WTC11 (cell line): ENCODE measurements around the gene FBXO31. TPM values are rescaled to one million over a fixed set of nuclear protein-coding genes. Genes with fewer than 3 reads are reported as not detected.

Experiments used
- ATAC-seq: fragments of 200-7000 bp; cut with Tn5 transposase; 2 replicates; pipeline ENCODE4 v1.10.0; 2021; ENCODE audit warnings: mild to moderate bottlenecking, moderate library complexity
- CTCF ChIA-PET: fragments of 300-600 bp; sonication (Branson Sonifier 250); formaldehyde crosslinking; loops from one replicate; lab custom pipeline; 2021; ENCODE audit warnings: antibody characterized with exemption; lab: Charles Lee
- POLR2A ChIA-PET: fragments of 350-600 bp; sonication (Branson Sonifier 250); formaldehyde crosslinking; loops from one replicate; lab custom pipeline; 2021; ENCODE audit warnings: antibody characterized with exemption; lab: Charles Lee
- DNase-seq: peaks from one replicate; pipeline ENCODE4 v3.0.0; 2021; ENCODE audit warnings: low spot score
- H3K27ac Mint-ChIP-seq: 2 replicates; pipeline ENCODE4 v1.8.0; 2021; ENCODE audit warnings: mixed read lengths
- H3K27me3 Mint-ChIP-seq: 2 replicates; pipeline ENCODE4 v1.8.0; 2021; ENCODE audit warnings: low read depth, mild to moderate bottlenecking, moderate library complexity, mixed read lengths
- H3K36me3 Mint-ChIP-seq: 2 replicates; pipeline ENCODE4 v1.8.0; 2021; ENCODE audit warnings: mixed read lengths
- H3K4me1 Mint-ChIP-seq: 2 replicates; pipeline ENCODE4 v1.8.0; 2022; ENCODE audit warnings: mixed read lengths
- H3K4me3 Mint-ChIP-seq: 2 replicates; pipeline ENCODE4 v1.8.0; 2021; ENCODE audit warnings: mild to moderate bottlenecking, moderate library complexity, mixed read lengths
- H3K9me3 Mint-ChIP-seq: 2 replicates; pipeline ENCODE4 v1.8.0; 2021; ENCODE audit warnings: mixed read lengths
- ATF1 ChIP-seq: sonication (generic); formaldehyde crosslinking; IDR thresholded peaks from 2 replicates; pipeline ENCODE4 v1.8.1; 2023; ENCODE audit warnings: mild to moderate bottlenecking, moderate library complexity, missing genetic modification reagents
- CBFB ChIP-seq: sonication (generic); formaldehyde crosslinking; IDR thresholded peaks from 2 replicates; pipeline ENCODE4 v1.8.1; 2022; ENCODE audit warnings: mild to moderate bottlenecking, low read depth, missing genetic modification reagents
- CDX4 ChIP-seq: fragments of 250-450 bp; sonication (Bioruptor Pico); IDR thresholded peaks from 2 replicates; pipeline ENCODE4 v1.9.0; 2021; ENCODE audit warnings: moderate library complexity, mild to moderate bottlenecking, inconsistent platforms, borderline replicate concordance
- GABPB1 ChIP-seq: sonication (generic); formaldehyde crosslinking; IDR thresholded peaks from 2 replicates; pipeline ENCODE4 v1.8.1; 2023; ENCODE audit warnings: mild to moderate bottlenecking, missing genetic modification reagents
- GTF2I ChIP-seq: fragments of 250-450 bp; sonication (Bioruptor Pico); conservative IDR thresholded peaks from 2 replicates; pipeline ENCODE4 v1.4.0; 2021; ENCODE audit warnings: mild to moderate bottlenecking
- HMGA2 ChIP-seq: fragments of 250-450 bp; sonication (Bioruptor Pico); IDR thresholded peaks from 2 replicates; pipeline ENCODE4 v1.4.0; 2021; ENCODE audit warnings: mild to moderate bottlenecking, moderate library complexity
- HMGXB4 ChIP-seq: sonication (generic); formaldehyde crosslinking; IDR thresholded peaks from 2 replicates; pipeline ENCODE4 v1.8.1; 2023; ENCODE audit warnings: mild to moderate bottlenecking, moderate library complexity, missing genetic modification reagents
- MXD4 ChIP-seq: fragments of 250-450 bp; sonication (Bioruptor Pico); IDR thresholded peaks from 2 replicates; pipeline ENCODE4 v1.8.0; 2021; ENCODE audit warnings: mild to moderate bottlenecking, moderate library complexity, borderline replicate concordance
- NFE2L1 ChIP-seq: sonication (generic); formaldehyde crosslinking; IDR thresholded peaks from 2 replicates; pipeline ENCODE4 v1.8.1; 2023; ENCODE audit warnings: missing genetic modification reagents
- NR1H2 ChIP-seq: sonication (generic); formaldehyde crosslinking; IDR thresholded peaks from 2 replicates; pipeline ENCODE4 v1.9.0; 2021; ENCODE audit warnings: mild to moderate bottlenecking, moderate library complexity, missing genetic modification reagents
- ZNF425 ChIP-seq: fragments of 250-450 bp; sonication (Bioruptor Pico); conservative IDR thresholded peaks from 2 replicates; pipeline ENCODE4 v1.9.0; 2021; ENCODE audit warnings: mild to moderate bottlenecking
- total RNA-seq: library from RNA; stranded (reverse); gene quantifications from 3 replicates; pipeline ENCODE4 v1.2.3, GENCODE V29; 2021
- TF ChIP-seq, protein P1 (sequence below): sonication (generic); formaldehyde crosslinking; IDR thresholded peaks from 2 replicates; pipeline ENCODE4 v1.8.0; 2022; ENCODE audit warnings: mild to moderate bottlenecking, missing genetic modification reagents
- TF ChIP-seq, protein P2 (sequence below): sonication (generic); formaldehyde crosslinking; IDR thresholded peaks from 2 replicates; pipeline ENCODE4 v1.8.1; 2022; ENCODE audit warnings: missing genetic modification reagents, borderline replicate concordance
- TF ChIP-seq, protein P3 (sequence below): sonication (generic); formaldehyde crosslinking; IDR thresholded peaks from 2 replicates; pipeline ENCODE4 v1.8.1; 2023; ENCODE audit warnings: mild to moderate bottlenecking, missing genetic modification reagents, moderate library complexity
- TF ChIP-seq, protein P4 (sequence below): sonication (generic); formaldehyde crosslinking; conservative IDR thresholded peaks from 2 replicates; pipeline ENCODE4 v1.8.1; 2022; ENCODE audit warnings: mild to moderate bottlenecking, missing genetic modification reagents

FBXO31 gene
- total RNA-seq, 1 experiment from 2014 or later = 22.6 TPM

DNA sequence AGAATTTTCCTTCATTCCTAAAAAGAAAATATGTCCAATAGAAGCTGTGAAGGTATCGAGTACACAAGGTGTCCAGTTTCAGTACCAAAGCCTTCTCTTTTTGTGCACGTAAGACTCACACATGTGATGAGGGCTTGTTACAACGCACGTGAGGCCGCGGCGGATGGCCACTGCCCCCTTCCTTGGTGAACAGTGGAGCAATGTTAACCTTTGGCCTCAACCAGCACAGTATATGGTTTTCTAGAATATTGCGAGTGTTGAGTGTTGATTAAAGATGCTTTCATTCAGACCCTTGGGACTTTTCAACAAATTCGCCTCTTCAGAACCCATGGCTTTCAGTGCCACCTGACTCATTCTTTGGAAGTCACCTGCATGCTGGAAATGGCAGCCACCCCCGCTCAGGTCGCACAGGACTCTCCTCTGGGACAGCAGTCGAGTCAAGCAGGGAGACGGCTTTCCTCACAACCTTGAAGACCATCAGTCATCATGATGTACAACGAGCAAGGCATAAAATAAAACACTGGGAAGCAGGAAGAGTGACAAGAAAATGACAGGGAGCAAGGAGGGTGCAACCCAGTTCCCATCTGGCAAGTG is 23.0 kb upstream of the FBXO31 start (continued):
- TF ChIP-seq HMGXB4 (no peak), MXD4 (CRISPR knock-in tag) (no peak)
- TF ChIP-seq, all 79 proteins: peak for 0

- Mint-ChIP-seq H3K27ac (peak overlapping the region; percentile 53; the same call in 1 of the 2 replicates), H3K27me3 (no peaks in the 10 kb centered on the region), H3K4me1 (no peaks in the 10 kb centered on the region), H3K4me3 (no peak overlapping the region), H3K9me3 (no peaks in the 10 kb centered on the region), H3K36me3 (peaks cover 39% of the 10 kb centered on the region)
- ATAC-seq (no peak), DNase-seq (no peak)
- CTCF ChIA-PET = interaction anchor here (0.6 to 1.8 kb wide), 5 partner anchors 11 to 279 kb away, joined by 3 to 4 read pairs (median 3); no protein-coding TSS in a partner anchor
- POLR2A ChIA-PET = interaction anchor here (0.7 kb wide), 1 partner anchor 467 kb away, joined by 3 read pairs; no protein-coding TSS in a partner anchor
- no peak for TF ChIP-seq GTF2I
- no peak for TF ChIP-seq ZNF425 (CRISPR knock-in tag)
- TF ChIP-seq, protein P1, sequence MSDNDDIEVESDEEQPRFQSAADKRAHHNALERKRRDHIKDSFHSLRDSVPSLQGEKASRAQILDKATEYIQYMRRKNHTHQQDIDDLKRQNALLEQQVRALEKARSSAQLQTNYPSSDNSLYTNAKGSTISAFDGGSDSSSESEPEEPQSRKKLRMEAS (CRISPR knock-in tag) = no peak
- no peak for TF ChIP-seq HMGXB4
- no peak for TF ChIP-seq HMGA2 (CRISPR knock-in tag)
- no peak for TF ChIP-seq ATF1 (CRISPR knock-in tag)
- TF ChIP-seq NFE2L1 (CRISPR knock-in tag) = no peak
- TF ChIP-seq MXD4 (CRISPR knock-in tag) = no peak
- no peak for TF ChIP-seq CBFB
- TF ChIP-seq, all 79 proteins: peak for 0
Observed at GRCh38 chr16:87404764-87405625, 21.4 kb upstream of the FBXO31 start.

- H3K4me1 Mint-ChIP-seq = peaks cover 24% of the 10 kb centered on the region
- H3K36me3 Mint-ChIP-seq = peaks cover 21% of the 10 kb centered on the region
- peak overlapping the region; percentile 26; the same call in 1 of the 2 replicates for H3K27ac Mint-ChIP-seq
- CTCF ChIA-PET = interaction anchor here (0.8 to 2.4 kb wide), 8 partner anchors 11 to 241 kb away, joined by 3 to 20 read pairs (median 6); partner anchors contain the start of gene FBXO31
- DNase-seq = no peak
- no peak for ATAC-seq
- H3K27me3 Mint-ChIP-seq = peaks cover 3% of the 10 kb centered on the region; the same call in 1 of the 2 replicates
- POLR2A ChIA-PET = no interaction called here
- H3K9me3 Mint-ChIP-seq = no peaks in the 10 kb centered on the region
- H3K4me3 Mint-ChIP-seq = no peak overlapping the region
- TF ChIP-seq GTF2I (no peak), CDX4 (no peak), HMGXB4 (no peak), GABPB1 (CRISPR knock-in tag) (no peak), NR1H2 (CRISPR knock-in tag) (no peak)
- TF ChIP-seq, protein P2, sequence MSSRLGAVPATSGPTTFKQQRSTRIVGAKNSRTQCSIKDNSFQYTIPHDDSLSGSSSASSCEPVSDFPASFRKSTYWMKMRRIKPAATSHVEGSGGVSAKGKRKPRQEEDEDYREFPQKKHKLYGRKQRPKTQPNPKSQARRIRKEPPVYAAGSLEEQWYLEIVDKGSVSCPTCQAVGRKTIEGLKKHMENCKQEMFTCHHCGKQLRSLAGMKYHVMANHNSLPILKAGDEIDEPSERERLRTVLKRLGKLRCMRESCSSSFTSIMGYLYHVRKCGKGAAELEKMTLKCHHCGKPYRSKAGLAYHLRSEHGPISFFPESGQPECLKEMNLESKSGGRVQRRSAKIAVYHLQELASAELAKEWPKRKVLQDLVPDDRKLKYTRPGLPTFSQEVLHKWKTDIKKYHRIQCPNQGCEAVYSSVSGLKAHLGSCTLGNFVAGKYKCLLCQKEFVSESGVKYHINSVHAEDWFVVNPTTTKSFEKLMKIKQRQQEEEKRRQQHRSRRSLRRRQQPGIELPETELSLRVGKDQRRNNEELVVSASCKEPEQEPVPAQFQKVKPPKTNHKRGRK (CRISPR knock-in tag) = no peak
- TF ChIP-seq, protein P3, sequence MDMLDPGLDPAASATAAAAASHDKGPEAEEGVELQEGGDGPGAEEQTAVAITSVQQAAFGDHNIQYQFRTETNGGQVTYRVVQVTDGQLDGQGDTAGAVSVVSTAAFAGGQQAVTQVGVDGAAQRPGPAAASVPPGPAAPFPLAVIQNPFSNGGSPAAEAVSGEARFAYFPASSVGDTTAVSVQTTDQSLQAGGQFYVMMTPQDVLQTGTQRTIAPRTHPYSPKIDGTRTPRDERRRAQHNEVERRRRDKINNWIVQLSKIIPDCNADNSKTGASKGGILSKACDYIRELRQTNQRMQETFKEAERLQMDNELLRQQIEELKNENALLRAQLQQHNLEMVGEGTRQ (CRISPR knock-in tag) = no peak
- TF ChIP-seq, protein P4, sequence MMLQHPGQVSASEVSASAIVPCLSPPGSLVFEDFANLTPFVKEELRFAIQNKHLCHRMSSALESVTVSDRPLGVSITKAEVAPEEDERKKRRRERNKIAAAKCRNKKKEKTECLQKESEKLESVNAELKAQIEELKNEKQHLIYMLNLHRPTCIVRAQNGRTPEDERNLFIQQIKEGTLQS = no peak
Observed at GRCh38 chr16:87395181-87395842, 11.7 kb upstream of the FBXO31 start.
